Liver (tissue), 9 donors: Measurements from ENCODE around the gene CIB1. TPM values are rescaled to one million over a fixed set of nuclear protein-coding genes. Genes with fewer than 3 reads are reported as not detected.

ENCODE experiments used
- DNase-seq: peaks from one replicate; pipeline ENCODE4 v3.0.0-alpha.2; 2017; ENCODE audit warnings: low spot score
- H3K27ac ChIP-seq, 2 donors: one replicate each; pipeline ENCODE4 v1.7.0; 2013; ENCODE audit warnings: inconsistent platforms in 2 of 2, low read length in 2 of 2, control low read depth in 1 of 2, low read depth in 1 of 2, mild to moderate bottlenecking in 1 of 2
- H3K27me3 ChIP-seq, 4 donors: one replicate each; pipeline versions ENCODE4 v1.6.1 to v1.7.0; 2013; ENCODE audit warnings: low read length in 3 of 4, inconsistent platforms in 1 of 4, mild to moderate bottlenecking in 1 of 4, moderate library complexity in 1 of 4; ENCODE audit not compliant: control insufficient read depth in 4 of 4, insufficient read depth in 4 of 4
- H3K36me3 ChIP-seq, 4 donors: one replicate each; pipeline versions ENCODE4 v1.6.1 to v1.7.0; 2013; ENCODE audit warnings: low read length in 3 of 4, mild to moderate bottlenecking in 3 of 4, low read depth in 1 of 4, moderate library complexity in 1 of 4; ENCODE audit not compliant: control insufficient read depth in 4 of 4, insufficient read depth in 3 of 4
- H3K4me1 ChIP-seq, 4 donors: one replicate each; pipeline versions ENCODE4 v1.6.1 to v1.7.0; 2013; ENCODE audit warnings: low read length in 3 of 4, mild to moderate bottlenecking in 3 of 4, moderate library complexity in 1 of 4; ENCODE audit not compliant: control insufficient read depth in 4 of 4, insufficient read depth in 4 of 4
- H3K4me3 ChIP-seq, 3 donors: one replicate each; pipeline versions ENCODE4 v1.6.1 to v1.7.0; 2013; ENCODE audit warnings: low read length in 3 of 3, control low read depth in 1 of 3, low read depth in 1 of 3, mild to moderate bottlenecking in 1 of 3
- H3K9ac ChIP-seq, 2 donors: one replicate each; pipeline ENCODE4 v1.7.0; 2013; ENCODE audit warnings: low read length in 2 of 2, mild to moderate bottlenecking in 2 of 2, moderate library complexity in 2 of 2, control low read depth in 1 of 2, low read depth in 1 of 2
- H3K9me3 ChIP-seq, 4 donors: one replicate each; pipeline versions ENCODE4 v1.6.1 to v1.7.0; 2013; ENCODE audit warnings: low read length in 3 of 4; ENCODE audit not compliant: control insufficient read depth in 4 of 4
- EGR1 ChIP-seq, 2 donors: IDR thresholded peaks; 2 replicates each; pipeline ENCODE4 v1.6.1; 2016 to 2018; ENCODE audit warnings: antibody characterized with exemption in 2 of 2, low read depth in 2 of 2
- FOXA1 ChIP-seq: IDR thresholded peaks from 2 replicates; pipeline ENCODE4 v1.6.1; 2016; ENCODE audit warnings: antibody characterized with exemption
- FOXA2 ChIP-seq: IDR thresholded peaks from 2 replicates; pipeline ENCODE4 v1.6.1; 2016; ENCODE audit warnings: antibody characterized with exemption
- GABPA ChIP-seq, 2 donors: IDR thresholded peaks in 1 of 2; conservative IDR thresholded peaks in 1 of 2; 2 replicates each; pipeline ENCODE4 v1.6.1; 2016; ENCODE audit warnings: antibody characterized with exemption in 2 of 2, mild to moderate bottlenecking in 1 of 2, moderate library complexity in 1 of 2
- HNF4A ChIP-seq, 2 donors: conservative IDR thresholded peaks; 2 replicates each; pipeline ENCODE4 v1.6.1; 2016; ENCODE audit warnings: antibody characterized with exemption in 2 of 2, mild to moderate bottlenecking in 2 of 2
- HNF4G ChIP-seq: IDR thresholded peaks from 2 replicates; pipeline ENCODE4 v1.6.1; 2016; ENCODE audit warnings: antibody characterized with exemption
- JUND ChIP-seq, 2 donors: IDR thresholded peaks; 2 replicates each; pipeline ENCODE4 v1.6.1; 2016; ENCODE audit warnings: antibody characterized with exemption in 2 of 2
- NR2F2 ChIP-seq: IDR thresholded peaks from 2 replicates; pipeline ENCODE4 v1.6.1; 2016; ENCODE audit warnings: antibody characterized with exemption
- RAD21 ChIP-seq, 2 donors: IDR thresholded peaks; 2 replicates each; pipeline ENCODE4 v1.6.1; 2016; ENCODE audit warnings: antibody characterized with exemption in 2 of 2, mild to moderate bottlenecking in 2 of 2
- RXRA ChIP-seq, 2 donors: IDR thresholded peaks; 2 replicates each; pipeline ENCODE4 v1.6.1; 2017 to 2018; ENCODE audit warnings: antibody characterized with exemption in 2 of 2, mild to moderate bottlenecking in 1 of 2
- SP1 ChIP-seq: IDR thresholded peaks from 2 replicates; pipeline ENCODE4 v1.6.1; 2018; ENCODE audit warnings: antibody characterized with exemption, mild to moderate bottlenecking
- TAF1 ChIP-seq: conservative IDR thresholded peaks from 2 replicates; pipeline ENCODE4 v1.6.1; 2016; ENCODE audit warnings: antibody characterized with exemption, mild to moderate bottlenecking
- YY1 ChIP-seq: IDR thresholded peaks from 2 replicates; pipeline ENCODE4 v1.6.1; 2016; ENCODE audit warnings: antibody characterized with exemption, mild to moderate bottlenecking
- WGBS: extraction: QIAGEN DNeasy Blood & Tissue Kit; methylation state at CpG from one replicate; pipeline ENCODE4 v1.1.7; 2013; 5-methylcytosine and 5-hydroxymethylcytosine counted together
- polyA plus RNA-seq, 2 donors: library from polyadenylated mRNA; stranded (reverse) in 1 of 2; unstranded in 1 of 2; fragments of 200-250 nt in 1 of 2; fragments of >200 nt in 1 of 2; fragmentation: Nextera tagmentation in 1 of 2; extraction: Ambion mirVana in 1 of 2; gene quantifications; one replicate each; pipeline versions ENCODE4 v1.2.1 to v1.2.3, GENCODE V29; 2013 to 2015
- total RNA-seq, 2 donors: library from RNA; depleted of rRNA; stranded (reverse); fragments of >200 nt; gene quantifications; one replicate each; pipeline ENCODE4 v1.2.3, GENCODE V29; 2014
- TF ChIP-seq, protein P1 (sequence below): IDR thresholded peaks from 2 replicates; pipeline ENCODE4 v1.6.1; 2016; ENCODE audit warnings: antibody characterized with exemption
- TF ChIP-seq, protein P2 (sequence below): IDR thresholded peaks from 2 replicates; pipeline ENCODE4 v1.6.1; 2016; ENCODE audit warnings: antibody characterized with exemption
- TF ChIP-seq, protein P3 (sequence below): IDR thresholded peaks from 2 replicates; pipeline ENCODE4 v1.6.1; 2016; ENCODE audit warnings: antibody characterized with exemption, mild to moderate bottlenecking
- TF ChIP-seq, protein P4 (sequence below): IDR thresholded peaks from 2 replicates; pipeline ENCODE4 v1.6.1; 2016; ENCODE audit warnings: antibody characterized with exemption
- donor health status: healthy.
- donor health status: healthy.
- donor health status: healthy.
- donor health status: healthy.
- donor health status: healthy.

The CIB1 gene
- total and polyA plus RNA-seq, 4 donors, result 14.9 to 107 (median 49.3) TPM

DNA sequence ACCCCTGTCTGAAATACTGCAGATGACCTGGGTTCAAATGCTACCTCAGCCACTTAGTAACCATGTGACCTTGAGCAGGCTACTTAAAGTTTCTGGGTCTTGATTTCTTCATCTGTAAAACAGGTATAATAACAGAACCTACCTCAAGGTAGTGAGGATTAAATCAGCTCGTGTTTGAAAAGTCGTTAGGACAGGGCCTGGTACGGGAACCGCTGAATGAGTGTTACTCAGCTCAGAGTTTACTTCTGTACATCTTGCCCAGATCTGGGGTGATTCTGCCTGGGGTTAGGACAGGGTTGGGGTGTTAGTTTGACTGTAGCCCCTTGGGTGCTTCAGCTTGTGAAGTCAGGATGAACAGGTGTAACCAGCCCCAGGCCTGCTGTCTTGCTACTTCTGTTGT is 30.8 kb downstream of the CIB1 start:
- Histone ChIP-seq H3K27me3 (no peaks in the 10 kb centered on the region), H3K9ac (no peak overlapping the region), H3K4me3 (no peak overlapping the region), H3K27ac (no peak overlapping the region), H3K9me3 (no peaks in the 10 kb centered on the region), H3K4me1 (peaks cover 17 to 45% (median 29%) of the 10 kb centered on the region in 4 donors), H3K36me3 (peaks cover 0 to 19% (median 3%) of the 10 kb centered on the region in 4 donors)
- TF ChIP-seq, protein P1, sequence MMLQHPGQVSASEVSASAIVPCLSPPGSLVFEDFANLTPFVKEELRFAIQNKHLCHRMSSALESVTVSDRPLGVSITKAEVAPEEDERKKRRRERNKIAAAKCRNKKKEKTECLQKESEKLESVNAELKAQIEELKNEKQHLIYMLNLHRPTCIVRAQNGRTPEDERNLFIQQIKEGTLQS, result no peak
- TF ChIP-seq, protein P2, sequence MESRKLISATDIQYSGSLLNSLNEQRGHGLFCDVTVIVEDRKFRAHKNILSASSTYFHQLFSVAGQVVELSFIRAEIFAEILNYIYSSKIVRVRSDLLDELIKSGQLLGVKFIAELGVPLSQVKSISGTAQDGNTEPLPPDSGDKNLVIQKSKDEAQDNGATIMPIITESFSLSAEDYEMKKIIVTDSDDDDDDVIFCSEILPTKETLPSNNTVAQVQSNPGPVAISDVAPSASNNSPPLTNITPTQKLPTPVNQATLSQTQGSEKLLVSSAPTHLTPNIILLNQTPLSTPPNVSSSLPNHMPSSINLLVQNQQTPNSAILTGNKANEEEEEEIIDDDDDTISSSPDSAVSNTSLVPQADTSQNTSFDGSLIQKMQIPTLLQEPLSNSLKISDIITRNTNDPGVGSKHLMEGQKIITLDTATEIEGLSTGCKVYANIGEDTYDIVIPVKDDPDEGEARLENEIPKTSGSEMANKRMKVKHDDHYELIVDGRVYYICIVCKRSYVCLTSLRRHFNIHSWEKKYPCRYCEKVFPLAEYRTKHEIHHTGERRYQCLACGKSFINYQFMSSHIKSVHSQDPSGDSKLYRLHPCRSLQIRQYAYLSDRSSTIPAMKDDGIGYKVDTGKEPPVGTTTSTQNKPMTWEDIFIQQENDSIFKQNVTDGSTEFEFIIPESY, result no peak
- no peak for TF ChIP-seq FOXA1
- TF ChIP-seq SP1, result no peak
- no peak for TF ChIP-seq GABPA (IDR thresholded peaks at IDR 0.05 in 1 of 2, conservative IDR thresholded peaks at IDR 0.05 in 1 of 2)
- TF ChIP-seq YY1, result no peak
- no peak for TF ChIP-seq TAF1
- TF ChIP-seq, protein P3, sequence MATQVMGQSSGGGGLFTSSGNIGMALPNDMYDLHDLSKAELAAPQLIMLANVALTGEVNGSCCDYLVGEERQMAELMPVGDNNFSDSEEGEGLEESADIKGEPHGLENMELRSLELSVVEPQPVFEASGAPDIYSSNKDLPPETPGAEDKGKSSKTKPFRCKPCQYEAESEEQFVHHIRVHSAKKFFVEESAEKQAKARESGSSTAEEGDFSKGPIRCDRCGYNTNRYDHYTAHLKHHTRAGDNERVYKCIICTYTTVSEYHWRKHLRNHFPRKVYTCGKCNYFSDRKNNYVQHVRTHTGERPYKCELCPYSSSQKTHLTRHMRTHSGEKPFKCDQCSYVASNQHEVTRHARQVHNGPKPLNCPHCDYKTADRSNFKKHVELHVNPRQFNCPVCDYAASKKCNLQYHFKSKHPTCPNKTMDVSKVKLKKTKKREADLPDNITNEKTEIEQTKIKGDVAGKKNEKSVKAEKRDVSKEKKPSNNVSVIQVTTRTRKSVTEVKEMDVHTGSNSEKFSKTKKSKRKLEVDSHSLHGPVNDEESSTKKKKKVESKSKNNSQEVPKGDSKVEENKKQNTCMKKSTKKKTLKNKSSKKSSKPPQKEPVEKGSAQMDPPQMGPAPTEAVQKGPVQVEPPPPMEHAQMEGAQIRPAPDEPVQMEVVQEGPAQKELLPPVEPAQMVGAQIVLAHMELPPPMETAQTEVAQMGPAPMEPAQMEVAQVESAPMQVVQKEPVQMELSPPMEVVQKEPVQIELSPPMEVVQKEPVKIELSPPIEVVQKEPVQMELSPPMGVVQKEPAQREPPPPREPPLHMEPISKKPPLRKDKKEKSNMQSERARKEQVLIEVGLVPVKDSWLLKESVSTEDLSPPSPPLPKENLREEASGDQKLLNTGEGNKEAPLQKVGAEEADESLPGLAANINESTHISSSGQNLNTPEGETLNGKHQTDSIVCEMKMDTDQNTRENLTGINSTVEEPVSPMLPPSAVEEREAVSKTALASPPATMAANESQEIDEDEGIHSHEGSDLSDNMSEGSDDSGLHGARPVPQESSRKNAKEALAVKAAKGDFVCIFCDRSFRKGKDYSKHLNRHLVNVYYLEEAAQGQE, result no peak
- TF ChIP-seq RAD21 (IDR thresholded peaks at IDR 0.05), result no peak
- TF ChIP-seq RXRA (IDR thresholded peaks at IDR 0.05), result no peak
- TF ChIP-seq NR2F2, result no peak
- TF ChIP-seq EGR1 (IDR thresholded peaks at IDR 0.05; ENCODE audit: low read depth in 2 of 2), result no peak
- no peak for TF ChIP-seq HNF4G
- TF ChIP-seq, protein P4, sequence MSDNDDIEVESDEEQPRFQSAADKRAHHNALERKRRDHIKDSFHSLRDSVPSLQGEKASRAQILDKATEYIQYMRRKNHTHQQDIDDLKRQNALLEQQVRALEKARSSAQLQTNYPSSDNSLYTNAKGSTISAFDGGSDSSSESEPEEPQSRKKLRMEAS, result no peak
- 92% methylated on average over 4 of the region's 4 CpGs for WGBS
- no peak for DNase-seq

DNA sequence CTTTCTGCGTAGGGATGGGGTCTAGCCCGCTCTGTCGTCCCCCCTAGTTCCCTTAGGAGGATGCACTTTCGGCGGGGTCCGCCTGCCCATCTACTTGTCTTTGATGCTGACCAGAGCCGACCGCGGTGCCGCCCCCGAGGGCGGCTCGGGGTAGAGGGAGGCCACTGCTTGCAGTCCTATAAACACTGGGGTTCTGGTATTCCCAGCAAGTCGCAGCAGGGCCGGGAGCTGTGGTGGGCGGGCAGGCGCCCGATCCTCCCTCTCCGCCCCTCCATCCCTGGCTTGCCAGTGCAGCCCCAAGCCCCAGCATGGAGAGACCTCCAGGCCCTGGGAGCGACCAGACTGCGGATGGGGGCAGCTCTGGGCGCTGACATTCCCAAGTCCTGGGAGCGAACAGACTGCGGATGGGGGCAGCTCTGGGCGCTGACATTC is 31.8 kb downstream of the CIB1 start:
- 35% methylated on average over 25 of the region's 25 CpGs for WGBS
- peak overlapping the region; percentile 49 to 69 for H3K27ac ChIP-seq
- H3K9ac ChIP-seq, result peak overlapping the region; percentile 30 to 42
- DNase-seq, result no peak
- H3K27me3 ChIP-seq, result no peaks in the 10 kb centered on the region
- peaks cover 15 to 38% (median 28%) of the 10 kb centered on the region in 4 donors for H3K4me1 ChIP-seq
- no peaks in the 10 kb centered on the region for H3K9me3 ChIP-seq
- H3K36me3 ChIP-seq, result peaks cover 0 to 19% (median 3%) of the 10 kb centered on the region in 4 donors
- H3K4me3 ChIP-seq, result peak overlapping the region in 2 of 3 donors; percentile 62 to 77
- TF ChIP-seq JUND (IDR thresholded peaks at IDR 0.05) (no peak), NR2F2 (no peak), FOXA2 (no peak), FOXA1 (no peak), RXRA (IDR thresholded peaks at IDR 0.05) (no peak), EGR1 (IDR thresholded peaks at IDR 0.05; ENCODE audit: low read depth in 2 of 2) (no peak), YY1 (no peak), GABPA (IDR thresholded peaks at IDR 0.05 in 1 of 2, conservative IDR thresholded peaks at IDR 0.05 in 1 of 2) (no peak), HNF4A (conservative IDR thresholded peaks at IDR 0.05) (no peak), RAD21 (IDR thresholded peaks at IDR 0.05) (no peak), SP1 (no peak), HNF4G (no peak)
- TF ChIP-seq, protein P4, result no peak
- TF ChIP-seq, protein P2, result no peak
- TF ChIP-seq, protein P3, result no peak
- TF ChIP-seq, protein P1, result no peak
